Endothelial cell (in vitro differentiated cells): ENCODE results near the gene STPG4. TPM values are rescaled to one million over a fixed set of nuclear protein-coding genes. Genes with fewer than 3 reads are reported as not detected.

Experiments used
- DNase-seq: peaks from one replicate; pipeline ENCODE4 v3.0.0; 2021; ENCODE audit warnings: low spot score
- H3K27ac Mint-ChIP-seq: one replicate; pipeline ENCODE4 v1.8.0; 2021; ENCODE audit warnings: mixed read lengths, inconsistent platforms; ENCODE audit not compliant: unreplicated experiment
- H3K27me3 Mint-ChIP-seq: one replicate; pipeline ENCODE4 v1.8.0; 2021; ENCODE audit warnings: mild to moderate bottlenecking, moderate library complexity, mixed read lengths, inconsistent platforms; ENCODE audit not compliant: unreplicated experiment
- H3K36me3 Mint-ChIP-seq: one replicate; pipeline ENCODE4 v1.8.0; 2021; ENCODE audit warnings: mild to moderate bottlenecking, low read depth, mixed read lengths, inconsistent platforms; ENCODE audit not compliant: unreplicated experiment
- H3K4me1 Mint-ChIP-seq: one replicate; pipeline ENCODE4 v1.8.0; 2021; ENCODE audit warnings: mild to moderate bottlenecking, mixed read lengths, inconsistent platforms; ENCODE audit not compliant: unreplicated experiment
- H3K4me3 Mint-ChIP-seq: one replicate; pipeline ENCODE4 v1.8.0; 2021; ENCODE audit warnings: mild to moderate bottlenecking, mixed read lengths, inconsistent platforms; ENCODE audit not compliant: unreplicated experiment
- H3K9me3 Mint-ChIP-seq: one replicate; pipeline ENCODE4 v1.8.0; 2021; ENCODE audit warnings: mixed read lengths, inconsistent platforms; ENCODE audit not compliant: unreplicated experiment
- CTCF ChIP-seq: fragments of 200-600 bp; sonication (generic); IDR thresholded peaks from one replicate; pipeline ENCODE4 v1.5.0; 2021; ENCODE audit warnings: antibody characterized with exemption; ENCODE audit not compliant: unreplicated experiment
- total RNA-seq: library from RNA; stranded (reverse); fragmentation: NEBNext Ultra II Directional; extraction: Animal tissue kit (Norgen Biotek cat#: 25700); gene quantifications from one replicate; pipeline ENCODE4 v1.2.1, GENCODE V29; 2021; ENCODE audit not compliant: unreplicated experiment

STPG4 gene
- total RNA-seq, 1 donor from 2014 or later = not detected

GRCh38 chr2:47077442-47078117 is 77.5 kb downstream of the STPG4 start:
- DNase-seq = no peak
- H3K9me3 Mint-ChIP-seq = no peaks in the 10 kb centered on the region
- peaks cover 30% of the 10 kb centered on the region for H3K4me1 Mint-ChIP-seq
- TF ChIP-seq CTCF = no peak
- H3K27ac Mint-ChIP-seq = no peak overlapping the region
- H3K4me3 Mint-ChIP-seq = no peak overlapping the region
- H3K36me3 Mint-ChIP-seq = no peaks in the 10 kb centered on the region
- peaks cover 12% of the 10 kb centered on the region for H3K27me3 Mint-ChIP-seq

GRCh38 chr2:47076586-47077441 is 78.3 kb downstream of the STPG4 start:
- H3K36me3 Mint-ChIP-seq = no peaks in the 10 kb centered on the region
- TF ChIP-seq CTCF = no peak
- H3K4me1 Mint-ChIP-seq = peaks cover 36% of the 10 kb centered on the region
- no peak overlapping the region for H3K27ac Mint-ChIP-seq
- DNase-seq = no peak
- no peaks in the 10 kb centered on the region for H3K9me3 Mint-ChIP-seq
- H3K27me3 Mint-ChIP-seq = peaks cover 12% of the 10 kb centered on the region
- H3K4me3 Mint-ChIP-seq = no peak overlapping the region

GRCh38 chr2:47076126-47076506 is 79.0 kb downstream of the STPG4 start:
- no peak overlapping the region for H3K27ac Mint-ChIP-seq
- H3K4me3 Mint-ChIP-seq = no peak overlapping the region
- H3K4me1 Mint-ChIP-seq = peaks cover 43% of the 10 kb centered on the region
- no peak for DNase-seq
- peaks cover 5% of the 10 kb centered on the region for H3K36me3 Mint-ChIP-seq
- peaks cover 12% of the 10 kb centered on the region for H3K27me3 Mint-ChIP-seq
- H3K9me3 Mint-ChIP-seq = no peaks in the 10 kb centered on the region
- no peak for TF ChIP-seq CTCF

GRCh38 chr2:47075361-47076125 is 79.6 kb downstream of the STPG4 start:
- DNase-seq = no peak
- TF ChIP-seq CTCF = no peak
- H3K9me3 Mint-ChIP-seq = no peaks in the 10 kb centered on the region
- H3K36me3 Mint-ChIP-seq = peaks cover 5% of the 10 kb centered on the region
- H3K27ac Mint-ChIP-seq = no peak overlapping the region
- peaks cover 43% of the 10 kb centered on the region for H3K4me1 Mint-ChIP-seq
- H3K4me3 Mint-ChIP-seq = no peak overlapping the region
- H3K27me3 Mint-ChIP-seq = peaks cover 12% of the 10 kb centered on the region
